ENCODE data around the gene PTPN6. TPM values are rescaled to one million over a fixed set of nuclear protein-coding genes. Genes with fewer than 3 reads are reported as not detected.

Gene PTPN6
- total and polyA plus RNA-seq, 10 of the 15 experiments (the other 5 are each of a cell fraction or from before 2014, with no cell fraction given): 229 to 457 (median 370) TPM

GRCh38 chr12:6980075-6980474, 28.9 kb downstream of the PTPN6 start:
- BruUV-seq (replicated peaks): no TSS peak
- ATAC-seq (no peak), FAIRE-seq (no peak), DNase-seq (ENCODE audit: low read depth, low spot score) (no peak)
- no peak overlapping the region for H3K4me2 ChIP-seq (ENCODE audit: control insufficient read depth, insufficient read depth)
- H3K4me3 ChIP-seq: no peak overlapping the region
- POLR2A ChIA-PET: no interaction called here
- SMC1A ChIA-PET (ENCODE audit: uncharacterized antibody, unreplicated experiment): no interaction called here
- in situ Hi-C loops (cut with MboI) (no loop called here), intact Hi-C loops (cut with micrococcal nuclease; ENCODE audit: unreplicated experiment) (no loop called here)
- RAD21 ChIA-PET (ENCODE audit: unreplicated experiment): no interaction called here
- H3K4me1 ChIP-seq (ENCODE audit: control insufficient read depth, insufficient read depth, low read length): peaks cover 7% of the 10 kb centered on the region
- H4K20me1 ChIP-seq (ENCODE audit: control insufficient read depth, insufficient read depth): no peaks in the 10 kb centered on the region
- H3K27me3 ChIP-seq (replicated peaks in 1 of 2; ENCODE audit: control insufficient read depth in 2 of 2, insufficient read depth in 2 of 2, low read length in 1 of 2): no peaks in the 10 kb centered on the region
- H3K9ac ChIP-seq (ENCODE audit: control insufficient read depth, insufficient read depth, low read length): no peak overlapping the region
- WGBS (ENCODE audit: insufficient coverage, insufficient replicate concordance, low lambda C conversion rate, missing lambda C conversion rate): 96% methylated on average over 4 of the region's 4 CpGs
- CTCF ChIA-PET: no interaction called here
- H3K79me2 ChIP-seq (ENCODE audit: control insufficient read depth, insufficient read depth, low read length): no peaks in the 10 kb centered on the region
- no peaks in the 10 kb centered on the region for H3K9me3 ChIP-seq (replicated peaks; ENCODE audit: control insufficient read depth, insufficient read depth, low read length)
- H2AFZ ChIP-seq (ENCODE audit: control insufficient read depth, low read depth, low read length): no peak overlapping the region
- H3K36me3 ChIP-seq (ENCODE audit: control insufficient read depth in 2 of 2, insufficient read depth in 2 of 2, low read length in 1 of 2): peaks cover 23 to 41% of the 10 kb centered on the region in 2 experiments
- H3K27ac ChIP-seq (ENCODE audit: control insufficient read depth, insufficient read depth): no peak overlapping the region
- no peak for TF ChIP-seq HDAC6 (IDR thresholded peaks at IDR 0.05; ENCODE audit: unreplicated experiment)
- TF ChIP-seq SPI1 (IDR thresholded peaks at IDR 0.05; ENCODE audit: borderline replicate concordance, insufficient read depth, low read depth, low read length): no peak
- no peak for TF ChIP-seq POU2F2 (IDR thresholded peaks at IDR 0.05; ENCODE audit: borderline replicate concordance, low read depth, low read length)
- no peak for TF ChIP-seq RFX5 (IDR thresholded peaks at IDR 0.05; ENCODE audit: low read depth, low read length)
- TF ChIP-seq CEBPB (IDR thresholded peaks at IDR 0.05; ENCODE audit: borderline replicate concordance in 1 of 2, low read depth in 2 of 2, low read length in 2 of 2): no peak
- TF ChIP-seq ZNF207 (IDR thresholded peaks at IDR 0.05; ENCODE audit: borderline replicate concordance): no peak
- no peak for TF ChIP-seq ZNF24 (IDR thresholded peaks at IDR 0.05)
- no peak for TF ChIP-seq E4F1 (IDR thresholded peaks at IDR 0.05; ENCODE audit: borderline replicate concordance, partially characterized antibody)
- TF ChIP-seq POLR2AphosphoS2 (IDR thresholded peaks at IDR 0.05; ENCODE audit: low read depth, low read length): no peak
- TF ChIP-seq RAD51 (IDR thresholded peaks at IDR 0.05): no peak
- no peak for TF ChIP-seq ZNF384 (IDR thresholded peaks at IDR 0.05; ENCODE audit: borderline replicate concordance, low read depth, low read length)
- no peak for TF ChIP-seq SKIL (IDR thresholded peaks at IDR 0.05; ENCODE audit: low read depth, poor library complexity, severe bottlenecking)
- no peak for TF ChIP-seq ZBTB4 (CRISPR knock-in tag; IDR thresholded peaks at IDR 0.05)
- TF ChIP-seq CBFB (IDR thresholded peaks at IDR 0.05; ENCODE audit: low read depth): no peak
- TF ChIP-seq ZNF622 (IDR thresholded peaks at IDR 0.05): no peak
- no peak for TF ChIP-seq IKZF1 (conservative IDR thresholded peaks at IDR 0.05)
- TF ChIP-seq POLR2A (IDR thresholded peaks at IDR 0.05; ENCODE audit: low read depth, low read length): no peak

All from GM12878 (cell line).